HEK293 (cell line): Measurements from ENCODE around the gene STPG3.

Source experiments
- GLI2 ChIP-seq: fragments of 450-650 bp; formaldehyde crosslinking; IDR thresholded peaks from 2 replicates; pipeline ENCODE4; 2017; ENCODE audit warnings: missing biosample characterization, missing genetic modification characterization, low read depth, borderline replicate concordance
- GLIS2 ChIP-seq: fragments of 450-650 bp; formaldehyde crosslinking; IDR thresholded peaks from 2 replicates; pipeline ENCODE4 v1.5.1; 2016; ENCODE audit warnings: missing biosample characterization, missing genetic modification characterization
- IKZF3 ChIP-seq: fragments of 450-650 bp; IDR thresholded peaks from 2 replicates; pipeline ENCODE4 v1.5.0; 2018; ENCODE audit warnings: missing biosample characterization, mild to moderate bottlenecking, missing genetic modification characterization, moderate library complexity
- KLF10 ChIP-seq: fragments of 450-650 bp; IDR thresholded peaks from 2 replicates; pipeline ENCODE4 v1.5.1; 2018; ENCODE audit warnings: missing biosample characterization, mild to moderate bottlenecking, missing genetic modification characterization
- KLF9 ChIP-seq: fragments of 450-650 bp; formaldehyde crosslinking; IDR thresholded peaks from 2 replicates; pipeline ENCODE4 v1.5.1; 2016; ENCODE audit warnings: missing biosample characterization, missing genetic modification characterization, low read depth
- OSR2 ChIP-seq: fragments of 450-650 bp; formaldehyde crosslinking; IDR thresholded peaks from 2 replicates; pipeline ENCODE4 v1.5.1; 2016; ENCODE audit warnings: missing biosample characterization, missing genetic modification characterization
- SCRT2 ChIP-seq: fragments of 450-650 bp; formaldehyde crosslinking; IDR thresholded peaks from 2 replicates; pipeline ENCODE4 v1.5.1; 2016; ENCODE audit warnings: missing biosample characterization, missing genetic modification characterization
- SP2 ChIP-seq: fragments of 450-650 bp; formaldehyde crosslinking; IDR thresholded peaks from 2 replicates; pipeline ENCODE4 v1.5.1; 2016; ENCODE audit warnings: missing biosample characterization, missing genetic modification characterization
- YY2 ChIP-seq: fragments of 450-650 bp; formaldehyde crosslinking; IDR thresholded peaks from 2 replicates; pipeline ENCODE4 v1.5.1; 2016; ENCODE audit warnings: missing biosample characterization, missing genetic modification characterization
- ZBTB48 ChIP-seq: fragments of 450-650 bp; formaldehyde crosslinking; IDR thresholded peaks from 2 replicates; pipeline ENCODE4 v1.5.1; 2016; ENCODE audit warnings: missing biosample characterization, missing genetic modification characterization
- ZFP3 ChIP-seq: fragments of 450-650 bp; formaldehyde crosslinking; IDR thresholded peaks from 2 replicates; pipeline ENCODE4 v1.5.1; 2016; ENCODE audit warnings: low read depth, missing biosample characterization, missing genetic modification characterization
- ZFP69B ChIP-seq: fragments of 450-650 bp; formaldehyde crosslinking; IDR thresholded peaks from 2 replicates; pipeline ENCODE4 v1.5.1; 2016; ENCODE audit warnings: missing biosample characterization, missing genetic modification characterization
- ZNF121 ChIP-seq: fragments of 450-650 bp; formaldehyde crosslinking; IDR thresholded peaks from 2 replicates; pipeline ENCODE4 v1.5.1; 2016; ENCODE audit warnings: missing biosample characterization, missing genetic modification characterization
- ZNF132 ChIP-seq: fragments of 450-650 bp; formaldehyde crosslinking; IDR thresholded peaks from 2 replicates; pipeline ENCODE4 v1.5.1; 2017; ENCODE audit warnings: missing biosample characterization, missing genetic modification characterization, borderline replicate concordance
- ZNF155 ChIP-seq: fragments of 450-650 bp; formaldehyde crosslinking; IDR thresholded peaks from 2 replicates; pipeline ENCODE4 v1.5.1; 2016; ENCODE audit warnings: missing biosample characterization, missing genetic modification characterization
- ZNF202 ChIP-seq: fragments of 450-650 bp; formaldehyde crosslinking; IDR thresholded peaks from 2 replicates; pipeline ENCODE4 v1.5.1; 2016; ENCODE audit warnings: missing biosample characterization, missing genetic modification characterization, borderline replicate concordance
- ZNF274 ChIP-seq, 2 experiments: fragments of 200-500 bp in 1 of 2; fragments of 450-650 bp in 1 of 2; sonication (Bioruptor generic) in 1 of 2; formaldehyde crosslinking in 1 of 2; IDR thresholded peaks; 2 replicates each; pipeline versions ENCODE4 v1.5.1 to v1.6.1; 2014 to 2016; ENCODE audit warnings: borderline replicate concordance in 1 of 2, inconsistent platforms in 1 of 2, low read length in 1 of 2, missing biosample characterization in 1 of 2, missing genetic modification characterization in 1 of 2
- ZNF280D ChIP-seq: fragments of 450-650 bp; formaldehyde crosslinking; IDR thresholded peaks from 2 replicates; pipeline ENCODE4 v1.5.1; 2016; ENCODE audit warnings: missing biosample characterization, missing genetic modification characterization
- ZNF302 ChIP-seq: fragments of 450-650 bp; formaldehyde crosslinking; IDR thresholded peaks from 2 replicates; pipeline ENCODE4 v1.5.1; 2016; ENCODE audit warnings: missing biosample characterization, missing genetic modification characterization, low read depth
- ZNF416 ChIP-seq: fragments of 450-650 bp; formaldehyde crosslinking; IDR thresholded peaks from 2 replicates; pipeline ENCODE4 v1.5.1; 2016; ENCODE audit warnings: missing biosample characterization, missing genetic modification characterization
- ZNF473 ChIP-seq: fragments of 450-650 bp; formaldehyde crosslinking; IDR thresholded peaks from 2 replicates; pipeline ENCODE4 v1.5.1; 2017; ENCODE audit warnings: missing biosample characterization, missing genetic modification characterization
- ZNF513 ChIP-seq: fragments of 450-650 bp; IDR thresholded peaks from 2 replicates; pipeline ENCODE4 v1.5.1; 2018; ENCODE audit warnings: missing biosample characterization, missing genetic modification characterization
- ZNF521 ChIP-seq: fragments of 450-650 bp; formaldehyde crosslinking; IDR thresholded peaks from 2 replicates; pipeline ENCODE4 v1.5.1; 2017; ENCODE audit warnings: missing biosample characterization, mild to moderate bottlenecking, missing genetic modification characterization
- ZNF529 ChIP-seq: fragments of 450-650 bp; formaldehyde crosslinking; IDR thresholded peaks from 2 replicates; pipeline ENCODE4 v1.5.1; 2017; ENCODE audit warnings: missing genetic modification characterization, missing biosample characterization; ENCODE audit not compliant: insufficient replicate concordance
- ZNF600 ChIP-seq: fragments of 450-650 bp; formaldehyde crosslinking; IDR thresholded peaks from 2 replicates; pipeline ENCODE4 v1.5.1; 2016; ENCODE audit warnings: missing biosample characterization, missing genetic modification characterization
- ZNF621 ChIP-seq: fragments of 450-650 bp; formaldehyde crosslinking; IDR thresholded peaks from 2 replicates; pipeline ENCODE4 v1.5.1; 2017; ENCODE audit warnings: missing biosample characterization, missing genetic modification characterization
- ZNF629 ChIP-seq: fragments of 450-650 bp; formaldehyde crosslinking; IDR thresholded peaks from 2 replicates; pipeline ENCODE4 v1.5.1; 2017; ENCODE audit warnings: missing biosample characterization, missing genetic modification characterization
- ZNF660 ChIP-seq: fragments of 450-650 bp; IDR thresholded peaks from 2 replicates; pipeline ENCODE4 v1.5.1; 2018; ENCODE audit warnings: missing biosample characterization, mild to moderate bottlenecking, missing genetic modification characterization
- ZNF677 ChIP-seq: fragments of 450-650 bp; IDR thresholded peaks from 2 replicates; pipeline ENCODE4 v1.5.0; 2018; ENCODE audit warnings: missing biosample characterization, mild to moderate bottlenecking, missing genetic modification characterization, moderate library complexity
- ZNF768 ChIP-seq: fragments of 450-650 bp; formaldehyde crosslinking; IDR thresholded peaks from 2 replicates; pipeline ENCODE4 v1.5.1; 2018; ENCODE audit warnings: missing biosample characterization, mild to moderate bottlenecking, missing genetic modification characterization
- ZNF792 ChIP-seq: fragments of 450-650 bp; formaldehyde crosslinking; IDR thresholded peaks from 2 replicates; pipeline ENCODE4 v1.5.1; 2016; ENCODE audit warnings: missing biosample characterization, missing genetic modification characterization
- ZNF837 ChIP-seq: fragments of 450-650 bp; formaldehyde crosslinking; IDR thresholded peaks from 2 replicates; pipeline ENCODE4 v1.5.1; 2016; ENCODE audit warnings: missing biosample characterization, missing genetic modification characterization
- TF ChIP-seq, protein P1 (sequence below): fragments of 450-650 bp; formaldehyde crosslinking; IDR thresholded peaks from 2 replicates; pipeline ENCODE4 v1.5.1; 2016; ENCODE audit warnings: missing biosample characterization, missing genetic modification characterization
- TF ChIP-seq, protein P2 (sequence below): fragments of 450-650 bp; formaldehyde crosslinking; IDR thresholded peaks from 2 replicates; pipeline ENCODE4 v1.5.1; 2016; ENCODE audit warnings: missing biosample characterization, missing genetic modification characterization

Gene STPG3

GRCh38 chr9:137236238-137236935 is 14.7 kb upstream of the STPG3 start (continued):
- TF ChIP-seq GLI2 (tag by site-specific recombination) (no peak), ZNF768 (tag by site-specific recombination) (no peak), SP2 (peak; percentile 44), ZNF155 (no peak), ZNF416 (no peak), ZNF660 (tag by site-specific recombination) (peak; percentile 83), ZNF513 (no peak), ZNF202 (no peak), OSR2 (tag by site-specific recombination) (peak; percentile 39; the same call in 1 of the 2 replicates), ZFP69B (0 out of 2 replicates have a peak, but pooled peaks have one; percentile 18), ZNF837 (no peak), IKZF3 (tag by site-specific recombination) (no peak), ZNF529 (no peak), ZNF521 (tag by site-specific recombination) (no peak), ZNF600 (tag by site-specific recombination) (no peak), ZNF792 (no peak), ZNF280D (tag by site-specific recombination) (no peak), YY2 (tag by site-specific recombination) (peak; percentile 89), ZNF677 (tag by site-specific recombination) (no peak), ZBTB48 (peak; percentile 19; the same call in 1 of the 2 replicates), ZNF132 (tag by site-specific recombination) (no peak), ZNF121 (no peak), ZNF473 (tag by site-specific recombination) (no peak), ZNF629 (0 out of 2 replicates have a peak, but pooled peaks have one; percentile 24), ZNF302 (no peak), ZFP3 (tag by site-specific recombination) (no peak), KLF9 (peak; percentile 93), KLF10 (peak; percentile 56; the same call in 1 of the 2 replicates), ZNF621 (tag by site-specific recombination) (no peak), GLIS2 (tag by site-specific recombination) (peak; percentile 86; the same call in 1 of the 2 replicates), ZNF274 (IDR thresholded peaks at IDR 0.05; ENCODE audit: low read length) (no peak), ZNF274 (tag by site-specific recombination; IDR thresholded peaks at IDR 0.05; ENCODE audit: borderline replicate concordance) (no peak), SCRT2 (tag by site-specific recombination) (0 out of 2 replicates have a peak, but pooled peaks have one; percentile 16)
- TF ChIP-seq, protein P1, sequence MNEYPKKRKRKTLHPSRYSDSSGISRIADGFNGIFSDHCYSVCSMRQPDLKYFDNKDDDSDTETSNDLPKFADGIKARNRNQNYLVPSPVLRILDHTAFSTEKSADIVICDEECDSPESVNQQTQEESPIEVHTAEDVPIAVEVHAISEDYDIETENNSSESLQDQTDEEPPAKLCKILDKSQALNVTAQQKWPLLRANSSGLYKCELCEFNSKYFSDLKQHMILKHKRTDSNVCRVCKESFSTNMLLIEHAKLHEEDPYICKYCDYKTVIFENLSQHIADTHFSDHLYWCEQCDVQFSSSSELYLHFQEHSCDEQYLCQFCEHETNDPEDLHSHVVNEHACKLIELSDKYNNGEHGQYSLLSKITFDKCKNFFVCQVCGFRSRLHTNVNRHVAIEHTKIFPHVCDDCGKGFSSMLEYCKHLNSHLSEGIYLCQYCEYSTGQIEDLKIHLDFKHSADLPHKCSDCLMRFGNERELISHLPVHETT: 0 out of 2 replicates have a peak, but pooled peaks have one; percentile 31
- TF ChIP-seq, protein P2, sequence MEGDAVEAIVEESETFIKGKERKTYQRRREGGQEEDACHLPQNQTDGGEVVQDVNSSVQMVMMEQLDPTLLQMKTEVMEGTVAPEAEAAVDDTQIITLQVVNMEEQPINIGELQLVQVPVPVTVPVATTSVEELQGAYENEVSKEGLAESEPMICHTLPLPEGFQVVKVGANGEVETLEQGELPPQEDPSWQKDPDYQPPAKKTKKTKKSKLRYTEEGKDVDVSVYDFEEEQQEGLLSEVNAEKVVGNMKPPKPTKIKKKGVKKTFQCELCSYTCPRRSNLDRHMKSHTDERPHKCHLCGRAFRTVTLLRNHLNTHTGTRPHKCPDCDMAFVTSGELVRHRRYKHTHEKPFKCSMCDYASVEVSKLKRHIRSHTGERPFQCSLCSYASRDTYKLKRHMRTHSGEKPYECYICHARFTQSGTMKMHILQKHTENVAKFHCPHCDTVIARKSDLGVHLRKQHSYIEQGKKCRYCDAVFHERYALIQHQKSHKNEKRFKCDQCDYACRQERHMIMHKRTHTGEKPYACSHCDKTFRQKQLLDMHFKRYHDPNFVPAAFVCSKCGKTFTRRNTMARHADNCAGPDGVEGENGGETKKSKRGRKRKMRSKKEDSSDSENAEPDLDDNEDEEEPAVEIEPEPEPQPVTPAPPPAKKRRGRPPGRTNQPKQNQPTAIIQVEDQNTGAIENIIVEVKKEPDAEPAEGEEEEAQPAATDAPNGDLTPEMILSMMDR (tag by site-specific recombination): peak; percentile 99
